Activated CD4-positive, alpha-beta memory T cell treated with anti-CD3 and anti-CD28 coated beads, Interleukin-2, amount 10 ng/mL, durations not matched to agents 7 days and 5 days (primary cell): ENCODE results near the gene USP20. TPM values are rescaled to one million over a fixed set of nuclear protein-coding genes. Genes with fewer than 3 reads are reported as not detected.
A peak's percentile ranks its signal among the peaks of the same experiment; 100 is the strongest.

Source experiments
- CTCF ChIA-PET: fragments of 350-600 bp; sonication (Branson Sonifier 250); formaldehyde crosslinking; loops from one replicate; lab custom pipeline; 2021; ENCODE audit warnings: antibody characterized with exemption, inconsistent platforms; lab: Charles Lee
- POLR2A ChIA-PET: fragments of 350-600 bp; sonication (Branson Sonifier 250); formaldehyde crosslinking; loops from one replicate; lab custom pipeline; 2021; ENCODE audit warnings: antibody characterized with exemption; lab: Charles Lee
- DNase-seq: peaks from one replicate; pipeline ENCODE4 v3.0.0-alpha.2; 2020
- H3K27ac Mint-ChIP-seq: one replicate; pipeline ENCODE4 v1.8.0; 2021; ENCODE audit warnings: mild to moderate bottlenecking, mixed read lengths
- H3K27me3 Mint-ChIP-seq: one replicate; pipeline ENCODE4 v1.8.0; 2021; ENCODE audit warnings: mixed read lengths
- H3K36me3 Mint-ChIP-seq: one replicate; pipeline ENCODE4 v1.8.0; 2021; ENCODE audit warnings: low read depth, mixed read lengths
- H3K4me1 Mint-ChIP-seq: one replicate; pipeline ENCODE4 v1.8.0; 2021; ENCODE audit warnings: mixed read lengths
- H3K4me3 Mint-ChIP-seq: one replicate; pipeline ENCODE4 v1.8.0; 2021; ENCODE audit warnings: mild to moderate bottlenecking, mixed read lengths
- H3K9me3 Mint-ChIP-seq: one replicate; pipeline ENCODE4 v1.8.0; 2021; ENCODE audit warnings: mixed read lengths
- total RNA-seq, 2 experiments: library from RNA; stranded (reverse); gene quantifications; one replicate each; pipeline ENCODE4 v1.2.3, GENCODE V29; 2021

USP20 gene
- total RNA-seq, 2 experiments from 2014 or later, result 86.4 to 87.6 TPM

DNA sequence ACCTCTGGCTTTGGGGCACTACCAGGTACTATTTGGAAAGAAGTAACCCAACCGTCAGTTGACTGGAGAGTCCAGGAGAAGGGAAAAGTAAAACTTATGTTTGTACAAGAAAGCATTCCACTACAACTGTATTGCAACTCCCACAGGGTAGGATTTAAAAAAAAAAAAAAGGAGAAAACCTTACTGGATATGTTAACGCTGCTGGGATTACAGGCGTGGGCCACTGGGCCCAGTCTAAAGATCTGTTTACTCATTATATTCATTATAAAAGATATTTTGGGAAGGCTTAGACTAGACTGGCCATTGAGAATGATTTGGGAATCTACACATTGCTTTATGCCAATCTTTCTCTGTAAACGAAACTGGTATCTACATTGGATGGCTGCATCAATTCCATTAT lies 86.6 kb downstream of the USP20 start:
- no peak overlapping the region for H3K4me3 Mint-ChIP-seq
- POLR2A ChIA-PET, result interaction anchor here (2.6 kb wide), 1 partner anchor 33 kb away, joined by 10 read pairs; no protein-coding TSS in a partner anchor
- H3K36me3 Mint-ChIP-seq, result peaks cover 71% of the 10 kb centered on the region
- no peaks in the 10 kb centered on the region for H3K27me3 Mint-ChIP-seq
- H3K4me1 Mint-ChIP-seq, result peaks cover 38% of the 10 kb centered on the region
- peak overlapping the region; percentile 45 for H3K27ac Mint-ChIP-seq
- H3K9me3 Mint-ChIP-seq, result no peaks in the 10 kb centered on the region
- DNase-seq, result no peak
- CTCF ChIA-PET, result interaction anchor here (0.7 kb wide), 1 partner anchor 20 kb away, joined by 3 read pairs; no protein-coding TSS in a partner anchor

DNA sequence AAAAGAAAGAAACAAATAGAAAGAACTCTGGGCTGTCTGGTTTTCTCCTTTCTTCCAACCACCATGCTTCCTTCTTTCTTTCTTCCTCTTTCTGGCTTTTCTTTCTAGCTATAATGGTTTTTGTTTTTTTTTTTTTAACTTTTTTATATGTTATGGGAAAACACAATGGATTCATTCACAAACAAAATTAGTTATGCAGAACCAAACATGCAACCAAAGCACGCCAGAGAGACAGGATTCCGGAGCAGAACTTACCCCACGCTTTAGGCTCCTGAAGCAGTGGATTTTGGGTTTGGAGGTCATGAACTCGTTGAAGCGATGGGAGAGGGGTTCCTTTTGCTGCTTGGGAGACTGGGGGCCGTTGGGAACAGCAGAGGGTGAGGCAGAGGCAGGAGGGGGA lies 88.3 kb downstream of the USP20 start:
- Mint-ChIP-seq H3K27me3 (no peaks in the 10 kb centered on the region), H3K27ac (no peak overlapping the region), H3K36me3 (peaks cover 66% of the 10 kb centered on the region), H3K4me3 (no peak overlapping the region), H3K4me1 (peaks cover 30% of the 10 kb centered on the region), H3K9me3 (no peaks in the 10 kb centered on the region)
- CTCF ChIA-PET, result interaction anchor here (0.8 to 1.1 kb wide), 3 partner anchors 21 to 44 kb away, joined by 3 to 5 read pairs (median 3); no protein-coding TSS in a partner anchor
- DNase-seq, result no peak
- POLR2A ChIA-PET, result interaction anchor here (1.0 to 1.9 kb wide), 3 partner anchors 19 to 119 kb away, joined by 3 to 5 read pairs (median 3); no protein-coding TSS in a partner anchor

DNA sequence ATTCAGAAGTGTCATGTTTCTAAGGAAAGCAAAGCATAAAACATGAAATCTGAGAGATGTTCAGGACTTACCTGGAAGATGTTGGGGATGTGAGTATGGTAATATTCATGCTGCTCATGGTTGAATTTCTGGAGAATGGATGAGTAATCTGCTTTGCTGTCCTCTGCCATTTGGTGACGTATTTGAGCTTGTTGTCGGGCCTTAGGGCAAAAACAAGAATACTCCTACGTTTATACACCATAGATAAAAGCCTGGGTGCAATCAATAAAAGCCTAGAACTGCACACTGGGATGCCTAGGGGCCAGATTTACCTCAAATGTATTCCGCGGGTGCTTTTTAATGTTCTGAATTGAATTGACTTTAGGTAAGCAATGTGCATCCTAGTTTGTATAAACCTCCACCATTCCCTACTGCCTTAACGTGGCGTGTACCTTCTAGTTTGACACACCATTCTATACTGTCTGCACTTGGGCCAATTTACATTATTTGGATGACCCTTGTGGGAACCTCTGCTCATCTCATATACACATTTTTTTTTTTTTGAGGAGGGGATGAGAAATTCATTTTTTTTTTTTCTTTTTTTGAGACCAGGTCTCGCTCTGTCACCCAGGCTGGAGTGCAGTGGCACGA lies 94.4 kb downstream of the USP20 start:
- ChIA-PET POLR2A (interaction anchor here (0.7 to 8.4 kb wide), 5 partner anchors 28 to 110 kb away, joined by 3 to 58 read pairs (median 3); partner anchors contain the start of gene FNBP1), CTCF (no interaction called here)
- DNase-seq, result no peak
- Mint-ChIP-seq H3K4me3 (no peak overlapping the region), H3K27ac (peak overlapping the region; percentile 16), H3K4me1 (peaks cover 46% of the 10 kb centered on the region), H3K9me3 (no peaks in the 10 kb centered on the region), H3K27me3 (no peaks in the 10 kb centered on the region), H3K36me3 (peaks cover 57% of the 10 kb centered on the region)

- no peak overlapping the region for H3K4me3 Mint-ChIP-seq
- peaks cover 55% of the 10 kb centered on the region for H3K36me3 Mint-ChIP-seq
- no peaks in the 10 kb centered on the region for H3K27me3 Mint-ChIP-seq
Observed at GRCh38 chr9:129930743-129931142, 95.5 kb downstream of the USP20 start.

More at GRCh38 chr9:129930743-129931142, 95.5 kb downstream of the USP20 start:
- DNase-seq, result no peak
- Mint-ChIP-seq H3K27ac (peak overlapping the region; percentile 80), H3K4me1 (peaks cover 54% of the 10 kb centered on the region), H3K9me3 (no peaks in the 10 kb centered on the region)
- ChIA-PET CTCF (interaction anchor here (0.6 kb wide), 1 partner anchor 183 kb away, joined by 4 read pairs; no protein-coding TSS in a partner anchor), POLR2A (interaction anchor here (0.8 to 8.4 kb wide), 5 partner anchors 27 to 109 kb away, joined by 3 to 58 read pairs (median 19); partner anchors contain the start of gene FNBP1)

Other genes with a start within 250 kb of the USP20 start
- not detected for gene C9orf50, start 214.4 kb upstream of the USP20 start, total RNA-seq
- 10 to 100 TPM; 34.2 to 38.7 TPM for gene NTMT1, start 209.3 kb upstream of the USP20 start, total RNA-seq
- 10 to 100 TPM; 22.5 to 23.4 TPM for gene ASB6, start 193.3 kb upstream of the USP20 start, total RNA-seq
- not detected for gene PRRX2, start 169.8 kb upstream of the USP20 start, total RNA-seq
- not detected for gene PTGES, start 82.4 kb upstream of the USP20 start, total RNA-seq
- 10 to 100 TPM; 29.0 to 30.8 TPM for gene TOR1B, start 32.3 kb upstream of the USP20 start, total RNA-seq
- gene TOR1A, start 11.3 kb upstream of the USP20 start, total RNA-seq, result 10 to 100 TPM; 54.6 to 56.9 TPM
- gene C9orf78, start 183 bp upstream of the USP20 start, total RNA-seq, result 10 to 100 TPM; 61.6 to 66.2 TPM
- 100 to 1,000 TPM; 208 to 213 TPM for gene FNBP1, start 207.7 kb downstream of the USP20 start, total RNA-seq
- 10 to 100 TPM; 25.1 to 26.3 TPM for gene GPR107, start 218.4 kb downstream of the USP20 start, total RNA-seq